ENCODE measurements around the gene CNDP2.

CNDP2 gene

DNA sequence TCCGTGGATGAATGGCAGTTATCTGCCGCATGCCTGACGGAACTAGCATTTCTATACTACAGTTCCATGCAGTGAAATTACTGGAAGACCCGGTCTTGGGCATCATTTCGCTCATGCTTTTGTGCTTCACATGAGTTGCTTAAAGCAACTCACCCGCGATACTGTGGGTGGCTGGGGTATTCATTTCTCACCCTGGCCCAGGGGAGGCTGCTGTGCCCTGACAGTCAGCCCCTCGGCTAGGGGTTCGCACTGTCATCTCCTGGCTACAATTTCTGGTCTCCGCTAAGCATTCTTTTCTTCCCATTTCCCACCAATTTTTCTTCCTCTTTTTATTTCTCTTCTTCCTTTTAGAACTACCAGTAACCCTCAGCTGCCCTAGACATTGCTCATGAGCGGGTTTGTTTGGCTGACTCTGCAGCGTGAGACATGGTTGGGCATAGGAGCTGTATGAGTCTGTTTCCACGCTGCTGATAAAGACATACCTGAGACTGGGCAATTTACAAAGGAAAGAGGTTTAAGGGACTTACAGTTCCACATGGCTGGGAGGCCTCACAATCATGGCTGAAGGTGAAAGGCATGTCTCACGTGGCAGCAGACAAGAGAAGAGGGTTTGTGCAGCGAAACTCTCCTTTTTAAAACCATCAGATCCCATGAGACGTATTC lies 16.5 kb upstream of the CNDP2 start:
- Mint-ChIP-seq H3K9me3 (no peaks in the 10 kb centered on the region), H3K27me3 (peaks cover 23 to 43% of the 10 kb centered on the region in 2 donors), H3K36me3 (ENCODE audit: insufficient read depth) (no peaks in the 10 kb centered on the region), H3K4me3 (no peak overlapping the region), H3K4me1 (ENCODE audit: low read depth in 2 of 2) (peaks cover 0 to 2% of the 10 kb centered on the region in 2 donors), H3K27ac (no peak overlapping the region)
- DNase-seq (no peak), ATAC-seq (replicated peaks) (no peak)

DNA sequence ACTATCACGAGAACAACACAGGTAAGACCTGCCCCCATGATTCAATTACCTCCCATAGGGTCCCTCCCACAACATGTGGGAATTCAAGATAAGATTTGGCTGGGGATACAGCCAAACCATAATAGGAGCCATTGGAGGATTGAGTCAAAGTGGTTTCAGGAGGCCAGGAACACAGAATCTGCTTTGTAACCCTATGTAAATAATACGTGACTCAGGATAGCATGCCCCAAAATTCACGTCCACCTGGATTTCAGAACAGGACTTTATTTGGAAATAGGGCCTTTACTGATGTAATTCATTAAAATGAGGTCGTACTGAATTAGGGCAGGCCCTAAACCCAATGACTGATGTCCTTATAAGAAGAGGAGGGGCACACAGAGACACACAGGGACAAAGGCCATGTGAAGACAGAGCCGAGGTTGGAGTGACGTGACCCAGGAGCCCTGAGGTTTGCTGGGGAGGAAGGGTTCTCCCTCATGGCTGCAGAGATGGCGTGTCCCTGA lies 16.0 kb upstream of the CNDP2 start:
- H3K27ac Mint-ChIP-seq, result no peak overlapping the region
- peaks cover 21 to 40% of the 10 kb centered on the region in 2 donors for H3K27me3 Mint-ChIP-seq
- no peak for ATAC-seq (replicated peaks)

GRCh38 chr18:74482697-74483096 lies 13.5 kb upstream of the CNDP2 start:
- Mint-ChIP-seq H3K4me1 (ENCODE audit: low read depth in 2 of 2) (peaks cover 2 to 5% of the 10 kb centered on the region in 2 donors), H3K27ac (no peak overlapping the region)

More for the DNA sequence above, 16.0 kb upstream of the CNDP2 start:
- Mint-ChIP-seq H3K9me3 (no peaks in the 10 kb centered on the region), H3K4me3 (no peak overlapping the region), H3K36me3 (ENCODE audit: insufficient read depth) (no peaks in the 10 kb centered on the region), H3K4me1 (ENCODE audit: low read depth in 2 of 2) (peaks cover 2 to 5% of the 10 kb centered on the region in 2 donors)
- no peak for DNase-seq

GRCh38 chr18:74486119-74486849 lies 9.9 kb upstream of the CNDP2 start:
- peaks cover 5 to 25% of the 10 kb centered on the region in 2 donors for H3K27me3 Mint-ChIP-seq
- H3K4me1 Mint-ChIP-seq (ENCODE audit: low read depth in 2 of 2), result peaks cover 2 to 5% of the 10 kb centered on the region in 2 donors
- H3K4me3 Mint-ChIP-seq, result no peak overlapping the region
- no peaks in the 10 kb centered on the region for H3K36me3 Mint-ChIP-seq (ENCODE audit: insufficient read depth)
- ATAC-seq (replicated peaks) (no peak), DNase-seq (no peak)
- H3K27ac Mint-ChIP-seq, result no peak overlapping the region
- no peaks in the 10 kb centered on the region for H3K9me3 Mint-ChIP-seq

More at GRCh38 chr18:74482697-74483096, 13.5 kb upstream of the CNDP2 start:
- no peaks in the 10 kb centered on the region for H3K36me3 Mint-ChIP-seq (ENCODE audit: insufficient read depth)
- H3K9me3 Mint-ChIP-seq, result no peaks in the 10 kb centered on the region
- H3K27me3 Mint-ChIP-seq, result peaks cover 12 to 40% of the 10 kb centered on the region in 2 donors
- peak overlapping the region in 1 of 2 donors; percentile 24 for H3K4me3 Mint-ChIP-seq
- no peak for ATAC-seq (replicated peaks)
- no peak for DNase-seq

- Mint-ChIP-seq H3K27me3 (peaks cover 0 to 25% of the 10 kb centered on the region in 2 donors), H3K27ac (no peak overlapping the region), H3K4me1 (ENCODE audit: low read depth in 2 of 2) (peaks cover 2 to 5% of the 10 kb centered on the region in 2 donors), H3K9me3 (no peaks in the 10 kb centered on the region), H3K36me3 (ENCODE audit: insufficient read depth) (no peaks in the 10 kb centered on the region), H3K4me3 (no peak overlapping the region)
- no peak for DNase-seq
- no peak for ATAC-seq (replicated peaks)
Measured at GRCh38 chr18:74488354-74488753, 7.8 kb upstream of the CNDP2 start.

- Mint-ChIP-seq H3K27me3 (peaks cover 0 to 25% of the 10 kb centered on the region in 2 donors), H3K9me3 (no peaks in the 10 kb centered on the region), H3K36me3 (ENCODE audit: insufficient read depth) (no peaks in the 10 kb centered on the region), H3K4me1 (ENCODE audit: low read depth in 2 of 2) (peaks cover 2 to 5% of the 10 kb centered on the region in 2 donors), H3K27ac (no peak overlapping the region), H3K4me3 (no peak overlapping the region)
- ATAC-seq (replicated peaks), result no peak
- no peak for DNase-seq
Measured at GRCh38 chr18:74488864-74489263, 7.3 kb upstream of the CNDP2 start.

DNA sequence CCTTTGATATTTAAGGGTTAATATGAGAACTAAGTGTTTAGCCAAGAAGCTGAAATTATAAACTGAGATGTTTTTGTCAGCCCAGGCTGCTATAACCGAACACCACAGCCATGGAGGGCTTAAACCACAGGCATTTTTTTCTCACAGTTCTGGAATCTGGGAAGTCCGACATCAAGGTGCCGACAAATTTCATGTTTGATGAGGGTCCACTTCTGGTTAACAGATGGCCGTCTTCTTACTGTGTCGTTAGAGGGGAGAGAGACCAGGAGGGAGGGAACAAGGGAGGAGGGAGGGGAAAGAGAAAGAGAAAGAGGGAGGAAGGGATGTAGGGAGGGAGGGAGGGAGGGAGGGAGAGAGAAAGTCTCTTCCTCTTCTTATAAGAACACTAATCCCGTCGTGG lies 6.5 kb upstream of the CNDP2 start:
- DNase-seq, result no peak
- H3K4me1 Mint-ChIP-seq (ENCODE audit: low read depth in 2 of 2), result peaks cover 2 to 3% of the 10 kb centered on the region in 2 donors
- no peak for ATAC-seq (replicated peaks)
- H3K4me3 Mint-ChIP-seq, result no peak overlapping the region
- peaks cover 0 to 25% of the 10 kb centered on the region in 2 donors for H3K27me3 Mint-ChIP-seq
- no peak overlapping the region for H3K27ac Mint-ChIP-seq
- no peaks in the 10 kb centered on the region for H3K9me3 Mint-ChIP-seq
- H3K36me3 Mint-ChIP-seq (ENCODE audit: insufficient read depth), result no peaks in the 10 kb centered on the region

DNA sequence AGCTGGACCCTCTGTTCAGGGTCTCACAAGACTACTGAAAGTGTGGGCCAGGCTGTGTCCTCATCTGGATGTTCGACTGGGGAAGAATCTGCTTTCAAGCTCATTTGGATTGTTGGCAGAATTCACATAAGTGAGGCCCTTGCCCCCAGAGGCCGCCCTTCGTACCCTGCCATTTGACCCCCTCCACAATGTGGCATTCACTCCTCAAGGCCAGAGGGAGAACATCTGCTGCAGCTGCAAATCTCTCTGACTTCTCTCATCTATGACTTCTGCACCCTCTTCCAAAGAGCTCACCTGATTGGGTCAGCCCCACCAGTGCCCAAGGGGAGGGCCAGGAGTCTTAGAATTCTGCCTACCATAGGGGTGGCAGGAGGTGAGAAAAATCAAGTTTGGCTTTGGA lies 3.9 kb upstream of the CNDP2 start:
- DNase-seq (no peak), ATAC-seq (replicated peaks) (no peak)
- peaks cover 7 to 13% of the 10 kb centered on the region in 2 donors for H3K4me1 Mint-ChIP-seq (ENCODE audit: low read depth in 2 of 2)
- no peaks in the 10 kb centered on the region for H3K9me3 Mint-ChIP-seq
- H3K4me3 Mint-ChIP-seq, result no peak overlapping the region
- H3K27ac Mint-ChIP-seq, result peak overlapping the region in 1 of 2 donors; percentile 46
- peaks cover 11% of the 10 kb centered on the region for H3K36me3 Mint-ChIP-seq (ENCODE audit: insufficient read depth)
- H3K27me3 Mint-ChIP-seq, result peaks cover 0 to 11% of the 10 kb centered on the region in 2 donors

- no peaks in the 10 kb centered on the region for H3K9me3 Mint-ChIP-seq
- peaks cover 13 to 24% of the 10 kb centered on the region in 2 donors for H3K4me1 Mint-ChIP-seq (ENCODE audit: low read depth in 2 of 2)
- peak; percentile 50 for ATAC-seq (replicated peaks)
- H3K36me3 Mint-ChIP-seq (ENCODE audit: insufficient read depth), result peaks cover 11% of the 10 kb centered on the region
- DNase-seq, result peak; percentile 53 to 55 (median 54)
- H3K27me3 Mint-ChIP-seq, result peaks cover 0 to 8% of the 10 kb centered on the region in 2 donors
- H3K4me3 Mint-ChIP-seq, result no peak overlapping the region
- H3K27ac Mint-ChIP-seq, result no peak overlapping the region
Measured at GRCh38 chr18:74493689-74494088, 2.5 kb upstream of the CNDP2 start.

- H3K4me3 Mint-ChIP-seq, result peak overlapping the region; percentile 37 to 56
- H3K9me3 Mint-ChIP-seq, result no peaks in the 10 kb centered on the region
- peaks cover 0 to under 1% of the 10 kb centered on the region in 2 donors for H3K27me3 Mint-ChIP-seq
- H3K36me3 Mint-ChIP-seq (ENCODE audit: insufficient read depth), result peaks cover 16% of the 10 kb centered on the region
- DNase-seq (no peak), ATAC-seq (replicated peaks) (no peak)
- H3K4me1 Mint-ChIP-seq (ENCODE audit: low read depth in 2 of 2), result peaks cover 18 to 31% of the 10 kb centered on the region in 2 donors
- no peak overlapping the region for H3K27ac Mint-ChIP-seq
Measured at GRCh38 chr18:74494514-74494913, 1.6 kb upstream of the CNDP2 start.

GRCh38 chr18:74496508-74497323 lies 553 bp downstream of the CNDP2 start:
- H3K4me1 Mint-ChIP-seq (ENCODE audit: low read depth in 2 of 2), result peaks cover 27 to 40% of the 10 kb centered on the region in 2 donors
- peaks cover 32% of the 10 kb centered on the region for H3K36me3 Mint-ChIP-seq (ENCODE audit: insufficient read depth)

DNA sequence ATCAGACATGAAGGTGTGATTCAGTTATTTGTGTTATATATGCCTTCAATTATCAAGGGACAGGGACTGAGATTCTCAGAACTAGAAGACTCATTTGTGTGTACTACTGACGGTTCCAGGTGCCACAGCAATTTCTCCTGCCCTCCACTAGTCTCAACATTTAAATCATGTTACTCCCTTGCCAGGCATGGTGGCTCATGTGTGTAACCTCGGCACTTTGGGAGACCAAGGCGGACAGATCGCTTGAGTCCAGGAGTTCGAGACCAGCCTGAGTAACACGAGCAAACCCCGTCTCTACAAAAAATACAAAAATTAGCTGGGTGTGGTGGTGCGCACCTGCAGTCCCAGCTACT lies 1.1 kb downstream of the CNDP2 start:
- Mint-ChIP-seq H3K36me3 (ENCODE audit: insufficient read depth) (peaks cover 38% of the 10 kb centered on the region), H3K27me3 (no peaks in the 10 kb centered on the region), H3K4me3 (peak overlapping the region; percentile 84 to 97), H3K4me1 (ENCODE audit: low read depth in 2 of 2) (peaks cover 27 to 40% of the 10 kb centered on the region in 2 donors), H3K27ac (peak overlapping the region; percentile 91 to 97), H3K9me3 (no peaks in the 10 kb centered on the region)
- ATAC-seq (replicated peaks) (no peak), DNase-seq (no peak)

More at GRCh38 chr18:74496508-74497323, 553 bp downstream of the CNDP2 start:
- DNase-seq (peak in 2 of 3 experiments; percentile 25 to 27), ATAC-seq (replicated peaks) (peak; percentile 13)
- peak overlapping the region; percentile 84 to 97 for H3K4me3 Mint-ChIP-seq
- no peaks in the 10 kb centered on the region for H3K27me3 Mint-ChIP-seq
- H3K9me3 Mint-ChIP-seq, result no peaks in the 10 kb centered on the region
- peak overlapping the region; percentile 91 to 97 for H3K27ac Mint-ChIP-seq

DNA sequence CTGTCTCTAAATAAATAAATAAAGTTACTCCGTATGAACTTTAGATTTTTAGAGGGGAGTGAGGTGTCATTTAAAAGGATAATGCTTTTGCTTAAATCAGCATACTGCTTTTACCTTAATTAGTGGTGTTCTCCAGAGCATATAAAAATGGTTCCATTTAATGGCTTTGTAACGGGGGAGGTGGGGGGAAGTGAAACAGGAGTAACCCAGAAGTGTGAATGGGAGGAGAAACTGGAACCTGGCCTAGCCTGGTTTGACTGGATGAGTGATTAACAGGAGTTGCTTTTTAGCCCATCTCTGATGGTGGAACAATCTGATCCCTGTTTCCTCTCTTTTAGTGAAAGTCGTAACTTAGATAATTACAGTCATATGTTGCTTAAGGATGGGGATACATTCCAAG lies 1.6 kb downstream of the CNDP2 start:
- Mint-ChIP-seq H3K4me3 (peak overlapping the region; percentile 84 to 97), H3K36me3 (ENCODE audit: insufficient read depth) (peaks cover 43% of the 10 kb centered on the region), H3K4me1 (ENCODE audit: low read depth in 2 of 2) (peaks cover 27 to 40% of the 10 kb centered on the region in 2 donors), H3K27me3 (no peaks in the 10 kb centered on the region), H3K27ac (peak overlapping the region; percentile 35 to 91), H3K9me3 (no peaks in the 10 kb centered on the region)
- DNase-seq (no peak), ATAC-seq (replicated peaks) (no peak)

Data from effector memory CD8-positive, alpha-beta T cell (primary cell).